ENCODE measurements around the gene DAPK1.

Gene DAPK1

GRCh38 chr9:87618226-87618625, 120.6 kb downstream of the DAPK1 start:
- no peak for DNase-seq

- DNase-seq: no peak
Measured at GRCh38 chr9:87618931-87619330, 121.3 kb downstream of the DAPK1 start.

- DNase-seq: no peak
Measured at GRCh38 chr9:87619346-87619745, 121.7 kb downstream of the DAPK1 start.

- no peak for DNase-seq
Measured at GRCh38 chr9:87620731-87621322, 123.2 kb downstream of the DAPK1 start.

- DNase-seq: no peak
Measured at GRCh38 chr9:87622098-87622497, 124.4 kb downstream of the DAPK1 start.

- no peak for DNase-seq
Measured at GRCh38 chr9:87622923-87623322, 125.3 kb downstream of the DAPK1 start.

GRCh38 chr9:87628346-87628745, 130.7 kb downstream of the DAPK1 start:
- no peak for DNase-seq

GRCh38 chr9:87629104-87629503, 131.4 kb downstream of the DAPK1 start:
- no peak for DNase-seq

- no peak for DNase-seq
Measured at GRCh38 chr9:87630266-87630665, 132.6 kb downstream of the DAPK1 start.

GRCh38 chr9:87630846-87631245, 133.2 kb downstream of the DAPK1 start:
- DNase-seq: no peak

- no peak for DNase-seq
Measured at GRCh38 chr9:87635656-87636501, 138.2 kb downstream of the DAPK1 start.

GRCh38 chr9:87638292-87638691, 140.6 kb downstream of the DAPK1 start:
- DNase-seq: no peak

GRCh38 chr9:87639949-87640348, 142.3 kb downstream of the DAPK1 start:
- DNase-seq: no peak

GRCh38 chr9:87640385-87640795, 142.7 kb downstream of the DAPK1 start:
- DNase-seq: no peak

GRCh38 chr9:87641067-87641466, 143.4 kb downstream of the DAPK1 start:
- no peak for DNase-seq

- no peak for DNase-seq
Measured at GRCh38 chr9:87642330-87643106, 144.9 kb downstream of the DAPK1 start.

- DNase-seq: no peak
Measured at GRCh38 chr9:87643107-87643650, 145.5 kb downstream of the DAPK1 start.

- no peak for DNase-seq
Measured at GRCh38 chr9:87643778-87644570, 146.3 kb downstream of the DAPK1 start.

GRCh38 chr9:87644659-87645058, 147.0 kb downstream of the DAPK1 start:
- DNase-seq: no peak

- no peak for DNase-seq
Measured at GRCh38 chr9:87646546-87646945, 148.9 kb downstream of the DAPK1 start.

GRCh38 chr9:87647114-87647513, 149.4 kb downstream of the DAPK1 start:
- no peak for DNase-seq

- DNase-seq: no peak
Measured at GRCh38 chr9:87648606-87649005, 150.9 kb downstream of the DAPK1 start.

Data from NCI-H524 treated with DMSO at 0.1 percent for 48 hours (cell line).